Neural cell (in vitro differentiated cells): ENCODE data around the gene CCNQ. TPM values are rescaled to one million over a fixed set of nuclear protein-coding genes. Genes with fewer than 3 reads are reported as not detected.

Experiments used
- H2AFZ ChIP-seq: fragments of 200-600, 300-800 bp; sonication (generic), shearing (Covaris generic); 2 replicates; pipeline ENCODE4 v1.6.0; 2014; ENCODE audit warnings: low read depth, mild to moderate bottlenecking, antibody characterized with exemption, low read length, moderate library complexity
- H3F3A ChIP-seq: fragments of 200-600 bp; shearing (Covaris generic); 2 replicates; pipeline ENCODE4 v1.6.1; 2016; ENCODE audit warnings: mild to moderate bottlenecking, moderate library complexity, mixed read lengths, antibody characterized with exemption, low read length; ENCODE audit not compliant: insufficient read depth, poor library complexity, severe bottlenecking
- H3K27ac ChIP-seq: fragments of 200-600, 300-800 bp; sonication (generic), shearing (Covaris generic); 2 replicates; pipeline ENCODE4 v1.5.1; 2014; ENCODE audit warnings: mild to moderate bottlenecking, low read length, moderate library complexity
- H3K27me3 ChIP-seq: fragments of 300-800, 200-600 bp; sonication (generic), shearing (Covaris generic); 2 replicates; pipeline ENCODE4 v1.6.0; 2014; ENCODE audit warnings: mild to moderate bottlenecking, low read depth, low read length, moderate library complexity; ENCODE audit not compliant: insufficient read depth
- H3K36me3 ChIP-seq: fragments of 300-800, 200-600 bp; sonication (generic), shearing (Covaris generic); 2 replicates; pipeline ENCODE4 v1.5.1; 2014; ENCODE audit warnings: mild to moderate bottlenecking, antibody characterized with exemption, low read length, moderate library complexity; ENCODE audit not compliant: insufficient read depth
- H3K4me2 ChIP-seq: fragments of 300-800, 200-600 bp; sonication (generic), shearing (Covaris generic); 2 replicates; pipeline ENCODE4 v1.6.0; 2014; ENCODE audit warnings: mild to moderate bottlenecking, low read length
- H3K4me3 ChIP-seq: fragments of 300-800, 200-600 bp; sonication (generic), shearing (Covaris generic); 2 replicates; pipeline ENCODE4 v1.5.1; 2014; ENCODE audit warnings: mild to moderate bottlenecking, low read length, moderate library complexity
- H3K79me2 ChIP-seq: fragments of 200-600 bp; shearing (Covaris generic); replicated peaks from 2 replicates; pipeline ENCODE4 v1.6.0; 2014; ENCODE audit warnings: mild to moderate bottlenecking, low read length, moderate library complexity; ENCODE audit not compliant: insufficient read depth
- H3K9ac ChIP-seq: fragments of 300-800, 200-600 bp; sonication (generic), shearing (Covaris generic); 2 replicates; pipeline ENCODE4 v1.6.1; 2016; ENCODE audit warnings: mild to moderate bottlenecking, low read length, mixed read lengths
- H3K9me2 ChIP-seq: fragments of 200-600 bp; shearing (Covaris generic); 2 replicates; pipeline ENCODE4 v1.6.1; 2016; ENCODE audit warnings: mild to moderate bottlenecking, low read length, mixed read lengths; ENCODE audit not compliant: insufficient read depth
- H3K9me3 ChIP-seq: fragments of 200-600, 300-800 bp; sonication (generic), shearing (Covaris generic); 2 replicates; pipeline ENCODE4 v1.6.1; 2016; ENCODE audit warnings: mild to moderate bottlenecking, mixed run types, low read length, moderate library complexity, mixed read lengths
- H4K20me1 ChIP-seq: fragments of 200-600 bp; shearing (Covaris generic); 2 replicates; pipeline ENCODE4 v1.6.1; 2016; ENCODE audit warnings: mild to moderate bottlenecking, mixed run types; ENCODE audit not compliant: insufficient read depth
- CTCF ChIP-seq: fragments of 450-650 bp; IDR thresholded peaks from 2 replicates; pipeline ENCODE4 v1.5.1; 2014; ENCODE audit warnings: antibody characterized with exemption, mild to moderate bottlenecking, moderate library complexity; ENCODE audit not compliant: poor library complexity, severe bottlenecking
- EP300 ChIP-seq: fragments of 450-650 bp; conservative IDR thresholded peaks from 2 replicates; pipeline ENCODE4 v1.6.1; 2014; ENCODE audit warnings: antibody characterized with exemption, mild to moderate bottlenecking, moderate library complexity; ENCODE audit not compliant: poor library complexity, severe bottlenecking
- EZH2 ChIP-seq: fragments of 200-600, 300-800 bp; shearing (Covaris generic), sonication (generic); IDR thresholded peaks from 2 replicates; pipeline ENCODE4 v1.6.1; 2014; ENCODE audit warnings: antibody characterized with exemption, low read length, borderline replicate concordance, mild to moderate bottlenecking; ENCODE audit not compliant: insufficient read depth, poor library complexity, severe bottlenecking
- MXI1 ChIP-seq: fragments of 450-650 bp; conservative IDR thresholded peaks from 2 replicates; pipeline ENCODE4 v1.6.1; 2014; ENCODE audit warnings: antibody characterized with exemption, mild to moderate bottlenecking; ENCODE audit not compliant: poor library complexity, severe bottlenecking
- POLR2AphosphoS5 ChIP-seq: IDR thresholded peaks from 2 replicates; pipeline ENCODE4 v1.6.1; 2012
- RAD21 ChIP-seq: fragments of 450-650 bp; conservative IDR thresholded peaks from 2 replicates; pipeline ENCODE4 v1.6.1; 2014; ENCODE audit warnings: antibody characterized with exemption, mild to moderate bottlenecking, moderate library complexity
- REST ChIP-seq: IDR thresholded peaks from 2 replicates; pipeline ENCODE4 v1.6.1; 2012; ENCODE audit warnings: borderline replicate concordance
- SMC3 ChIP-seq: fragments of 450-650 bp; conservative IDR thresholded peaks from 2 replicates; pipeline ENCODE4 v1.6.1; 2014; ENCODE audit warnings: antibody characterized with exemption, mild to moderate bottlenecking, moderate library complexity; ENCODE audit not compliant: poor library complexity
- TAF1 ChIP-seq: IDR thresholded peaks from 2 replicates; pipeline ENCODE4 v1.6.1; 2012; ENCODE audit warnings: low read depth
- polyA plus RNA-seq: library from polyadenylated mRNA; depleted of rRNA; stranded (reverse); fragments of >200 nt; gene quantifications from 2 replicates; pipeline ENCODE4 v1.2.3, GENCODE V29; 2014

CCNQ gene
- polyA plus RNA-seq, 1 donor from 2014 or later = 61.2 TPM

GRCh38 chrX:153595387-153595786, 3.6 kb downstream of the CCNQ start:
- H3K27ac ChIP-seq = no peak overlapping the region
- H3K9me3 ChIP-seq = no peaks in the 10 kb centered on the region
- no peaks in the 10 kb centered on the region for H3K9me2 ChIP-seq
- H3F3A ChIP-seq = no peaks in the 10 kb centered on the region
- TF ChIP-seq EZH2 = no peak
- no peak for TF ChIP-seq EP300
- TF ChIP-seq CTCF = no peak
- TF ChIP-seq TAF1 = no peak
- TF ChIP-seq POLR2AphosphoS5 = no peak
- TF ChIP-seq SMC3 = no peak
- no peak for TF ChIP-seq REST
- no peak for TF ChIP-seq RAD21
- TF ChIP-seq MXI1 = no peak
- no peaks in the 10 kb centered on the region for H4K20me1 ChIP-seq
- no peaks in the 10 kb centered on the region for H3K79me2 ChIP-seq
- no peaks in the 10 kb centered on the region for H3K36me3 ChIP-seq
- H3K4me3 ChIP-seq = no peak overlapping the region
- H3K27me3 ChIP-seq = no peaks in the 10 kb centered on the region
- H3K9ac ChIP-seq = no peak overlapping the region
- no peak overlapping the region for H3K4me2 ChIP-seq
- H2AFZ ChIP-seq = no peak overlapping the region

- TF ChIP-seq MXI1 (no peak), EP300 (no peak), EZH2 (no peak), TAF1 (no peak), POLR2AphosphoS5 (no peak), CTCF (no peak), REST (no peak)
- H3K27me3 ChIP-seq = no peaks in the 10 kb centered on the region
- H3K9me2 ChIP-seq = no peaks in the 10 kb centered on the region
- H3F3A ChIP-seq = no peaks in the 10 kb centered on the region
- no peak overlapping the region for H3K27ac ChIP-seq
- no peaks in the 10 kb centered on the region for H3K36me3 ChIP-seq
- no peaks in the 10 kb centered on the region for H3K79me2 ChIP-seq
- no peak overlapping the region for H3K9ac ChIP-seq
- no peak overlapping the region for H3K4me2 ChIP-seq
- H3K9me3 ChIP-seq = no peaks in the 10 kb centered on the region
- no peaks in the 10 kb centered on the region for H4K20me1 ChIP-seq
- no peak overlapping the region for H2AFZ ChIP-seq
- no peak overlapping the region for H3K4me3 ChIP-seq
Measured at GRCh38 chrX:153593811-153594500, 5.0 kb downstream of the CCNQ start.
